Astrocyte (in vitro differentiated cells and primary cell): ENCODE measurements around the gene RAX. TPM values are rescaled to one million over a fixed set of nuclear protein-coding genes. Genes with fewer than 3 reads are reported as not detected.

Source experiments
- DNase-seq: peaks from one replicate; pipeline ENCODE4 v3.0.0-alpha.2; 2010; ENCODE audit warnings: low read depth
- FAIRE-seq: peaks from 2 replicates; lab custom pipeline; 2011; peaks lifted over from hg19 to GRCh38; lab: Jason Lieb, UNC
- H2AFZ ChIP-seq: 2 replicates; pipeline ENCODE4 v1.6.0; 2012; ENCODE audit warnings: low read depth, low read length, inconsistent platforms
- H3K27ac ChIP-seq: 2 replicates; pipeline ENCODE4 v1.5.1; 2011; ENCODE audit warnings: low read depth, low read length, inconsistent platforms
- H3K27me3 ChIP-seq: 2 replicates; pipeline ENCODE4 v1.6.0; 2011; ENCODE audit warnings: low read length, inconsistent platforms; ENCODE audit not compliant: insufficient read depth
- H3K36me3 ChIP-seq: 2 replicates; pipeline ENCODE4 v1.5.1; 2011; ENCODE audit warnings: low read length, inconsistent platforms; ENCODE audit not compliant: insufficient read depth
- H3K4me1 ChIP-seq: 2 replicates; pipeline ENCODE4 v1.5.1; 2011; ENCODE audit warnings: low read length, inconsistent platforms; ENCODE audit not compliant: insufficient read depth
- H3K4me2 ChIP-seq: 2 replicates; pipeline ENCODE4 v1.6.0; 2012; ENCODE audit warnings: low read length, inconsistent platforms
- H3K4me3 ChIP-seq: 2 replicates; pipeline ENCODE4 v1.5.1; 2011; ENCODE audit warnings: low read depth, mild to moderate bottlenecking, low read length, inconsistent platforms; ENCODE audit not compliant: insufficient read depth
- H3K79me2 ChIP-seq: 2 replicates; pipeline ENCODE4 v1.6.0; 2012; ENCODE audit warnings: mild to moderate bottlenecking, low read length, inconsistent platforms; ENCODE audit not compliant: insufficient read depth
- H3K9ac ChIP-seq: 2 replicates; pipeline ENCODE4 v1.6.0; 2012; ENCODE audit warnings: mild to moderate bottlenecking, low read length, inconsistent platforms
- H3K9me3 ChIP-seq: 2 replicates; pipeline ENCODE4 v1.5.1; 2012; ENCODE audit warnings: low read depth, mild to moderate bottlenecking, low read length, inconsistent platforms; ENCODE audit not compliant: insufficient read depth
- H4K20me1 ChIP-seq: 2 replicates; pipeline ENCODE4 v1.6.0; 2012; ENCODE audit warnings: low read length, inconsistent platforms; ENCODE audit not compliant: insufficient read depth
- H3K27ac Mint-ChIP-seq: one replicate; pipeline ENCODE4 v1.8.0; 2021; ENCODE audit warnings: mild to moderate bottlenecking, mixed read lengths; ENCODE audit not compliant: unreplicated experiment
- H3K27me3 Mint-ChIP-seq: one replicate; pipeline ENCODE4 v1.8.0; 2021; ENCODE audit warnings: low read depth, mixed read lengths; ENCODE audit not compliant: unreplicated experiment
- H3K36me3 Mint-ChIP-seq: one replicate; pipeline ENCODE4 v1.8.0; 2021; ENCODE audit warnings: low read depth, mixed read lengths; ENCODE audit not compliant: unreplicated experiment
- H3K4me1 Mint-ChIP-seq: one replicate; pipeline ENCODE4 v1.8.0; 2021; ENCODE audit warnings: low read depth, mixed read lengths; ENCODE audit not compliant: unreplicated experiment
- H3K4me3 Mint-ChIP-seq: one replicate; pipeline ENCODE4 v1.8.0; 2021; ENCODE audit warnings: mild to moderate bottlenecking, moderate library complexity, mixed read lengths; ENCODE audit not compliant: unreplicated experiment
- H3K9me3 Mint-ChIP-seq: one replicate; pipeline ENCODE4 v1.8.0; 2021; ENCODE audit warnings: mild to moderate bottlenecking, mixed read lengths; ENCODE audit not compliant: unreplicated experiment
- EZH2 ChIP-seq: IDR thresholded peaks from 2 replicates; pipeline ENCODE4 v1.6.1; 2012; ENCODE audit warnings: mild to moderate bottlenecking, low read length, inconsistent platforms; ENCODE audit not compliant: insufficient read depth
- total RNA-seq: library from RNA; stranded (reverse); gene quantifications from 2 replicates; pipeline ENCODE4 v1.2.1, GENCODE V29; 2021
- TF ChIP-seq, protein P1 (sequence below): IDR thresholded peaks from 2 replicates; pipeline ENCODE4 v1.5.1; 2011; ENCODE audit warnings: low read depth, mild to moderate bottlenecking, inconsistent platforms, low read length, moderate library complexity; ENCODE audit not compliant: insufficient read depth

The RAX gene
- total RNA-seq, 1 donor from 2014 or later = not detected

DNA sequence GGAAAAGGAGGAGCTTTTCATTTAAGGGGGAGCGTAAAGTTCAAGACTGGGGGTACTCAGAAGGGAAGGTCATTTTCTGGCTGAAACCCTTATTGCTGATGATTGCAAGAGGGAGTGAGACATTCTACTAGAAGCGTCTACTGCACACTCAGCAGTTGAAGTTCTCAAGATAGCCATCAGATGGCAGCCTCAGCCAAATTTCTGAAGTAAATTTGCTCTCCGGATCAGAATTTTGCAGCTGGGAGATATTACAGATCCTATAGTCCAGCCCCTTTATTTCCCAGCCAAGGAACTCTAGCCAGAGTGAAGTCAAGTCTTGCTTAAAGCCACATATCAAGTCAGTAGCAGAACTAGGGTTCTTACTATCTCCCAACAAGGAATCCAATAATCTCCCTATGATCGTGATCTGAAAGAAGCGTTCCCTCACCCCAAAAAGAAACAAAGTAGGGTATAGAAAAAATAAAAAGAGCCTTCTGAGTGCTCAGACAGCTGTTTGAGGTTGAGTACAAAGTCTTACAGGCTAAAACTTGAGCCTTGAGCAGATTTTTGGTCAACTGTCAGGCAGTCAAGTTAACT, 24.0 kb downstream of the RAX start:
- Histone ChIP-seq H3K9me3 (no peaks in the 10 kb centered on the region), H3K79me2 (no peaks in the 10 kb centered on the region), H3K9ac (no peak overlapping the region), H3K4me3 (no peak overlapping the region), H2AFZ (no peak overlapping the region), H3K36me3 (no peaks in the 10 kb centered on the region), H3K4me2 (no peak overlapping the region), H4K20me1 (no peaks in the 10 kb centered on the region), H3K4me1 (no peaks in the 10 kb centered on the region), H3K27me3 (peaks cover 35% of the 10 kb centered on the region), H3K27ac (no peak overlapping the region)
- FAIRE-seq (no peak), DNase-seq (peak; percentile 47)
- Mint-ChIP-seq H3K9me3 (no peaks in the 10 kb centered on the region), H3K36me3 (no peaks in the 10 kb centered on the region), H3K27ac (no peak overlapping the region), H3K4me3 (no peak overlapping the region), H3K4me1 (no peaks in the 10 kb centered on the region), H3K27me3 (peaks cover 51% of the 10 kb centered on the region)
- TF ChIP-seq EZH2 = no peak
- TF ChIP-seq, protein P1, sequence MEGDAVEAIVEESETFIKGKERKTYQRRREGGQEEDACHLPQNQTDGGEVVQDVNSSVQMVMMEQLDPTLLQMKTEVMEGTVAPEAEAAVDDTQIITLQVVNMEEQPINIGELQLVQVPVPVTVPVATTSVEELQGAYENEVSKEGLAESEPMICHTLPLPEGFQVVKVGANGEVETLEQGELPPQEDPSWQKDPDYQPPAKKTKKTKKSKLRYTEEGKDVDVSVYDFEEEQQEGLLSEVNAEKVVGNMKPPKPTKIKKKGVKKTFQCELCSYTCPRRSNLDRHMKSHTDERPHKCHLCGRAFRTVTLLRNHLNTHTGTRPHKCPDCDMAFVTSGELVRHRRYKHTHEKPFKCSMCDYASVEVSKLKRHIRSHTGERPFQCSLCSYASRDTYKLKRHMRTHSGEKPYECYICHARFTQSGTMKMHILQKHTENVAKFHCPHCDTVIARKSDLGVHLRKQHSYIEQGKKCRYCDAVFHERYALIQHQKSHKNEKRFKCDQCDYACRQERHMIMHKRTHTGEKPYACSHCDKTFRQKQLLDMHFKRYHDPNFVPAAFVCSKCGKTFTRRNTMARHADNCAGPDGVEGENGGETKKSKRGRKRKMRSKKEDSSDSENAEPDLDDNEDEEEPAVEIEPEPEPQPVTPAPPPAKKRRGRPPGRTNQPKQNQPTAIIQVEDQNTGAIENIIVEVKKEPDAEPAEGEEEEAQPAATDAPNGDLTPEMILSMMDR = peak; percentile 84

DNA sequence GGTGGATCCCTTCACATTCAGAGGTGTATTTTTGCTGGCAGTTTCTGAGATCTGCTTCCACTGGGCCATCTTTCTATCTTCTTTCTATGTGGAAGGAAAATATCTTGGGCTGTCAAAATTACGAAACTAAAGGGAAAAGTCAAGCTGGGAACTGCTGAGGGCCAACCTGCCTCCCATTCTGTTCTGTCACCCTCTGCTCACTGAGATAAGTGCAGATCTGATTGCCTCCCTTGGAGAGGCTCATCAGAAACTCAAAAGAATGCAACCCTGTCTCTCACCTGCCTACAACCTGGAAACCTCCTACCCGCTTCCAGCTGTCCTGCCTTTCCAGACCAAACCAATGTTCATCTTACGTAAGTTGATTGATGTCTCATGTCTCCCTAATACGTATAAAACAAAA, 26.5 kb downstream of the RAX start:
- no peak overlapping the region for H3K27ac ChIP-seq
- peaks cover 30% of the 10 kb centered on the region for H3K27me3 ChIP-seq
- H3K36me3 ChIP-seq = no peaks in the 10 kb centered on the region
- H3K4me2 ChIP-seq = no peak overlapping the region
- H3K79me2 ChIP-seq = no peaks in the 10 kb centered on the region
- no peaks in the 10 kb centered on the region for H3K9me3 ChIP-seq
- H3K4me3 ChIP-seq = no peak overlapping the region
- Mint-ChIP-seq H3K36me3 (no peaks in the 10 kb centered on the region), H3K4me1 (no peaks in the 10 kb centered on the region), H3K9me3 (no peaks in the 10 kb centered on the region), H3K27ac (no peak overlapping the region), H3K27me3 (peaks cover 44% of the 10 kb centered on the region), H3K4me3 (no peak overlapping the region)
- DNase-seq = no peak
- H4K20me1 ChIP-seq = no peaks in the 10 kb centered on the region
- no peak overlapping the region for H3K9ac ChIP-seq
- no peak for TF ChIP-seq EZH2
- TF ChIP-seq, protein P1 = no peak
- no peak for FAIRE-seq
- H3K4me1 ChIP-seq = no peaks in the 10 kb centered on the region
- H2AFZ ChIP-seq = no peak overlapping the region

DNA sequence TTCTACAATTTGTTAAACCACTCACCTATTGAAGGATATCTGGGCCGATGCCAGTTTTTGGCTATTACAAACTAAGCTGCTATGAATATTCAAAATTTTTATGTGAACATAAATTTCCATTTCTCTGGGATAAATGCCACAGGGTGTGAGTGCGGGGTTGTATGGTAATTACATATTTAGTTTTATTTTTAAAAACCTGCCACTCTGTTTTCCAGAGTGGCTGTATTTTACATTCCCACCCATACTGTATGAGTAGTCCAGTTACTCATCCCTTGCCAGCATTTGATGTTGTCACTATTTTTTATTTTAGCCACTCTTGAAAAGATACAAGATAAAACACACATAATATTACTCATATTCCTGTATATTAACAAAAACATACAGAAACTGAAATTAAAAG, 30.3 kb downstream of the RAX start:
- no peak for TF ChIP-seq EZH2
- TF ChIP-seq, protein P1 = no peak

More for the DNA sequence above, 30.3 kb downstream of the RAX start:
- Histone ChIP-seq H3K79me2 (no peaks in the 10 kb centered on the region), H3K4me1 (no peaks in the 10 kb centered on the region), H2AFZ (no peak overlapping the region), H3K27me3 (peaks cover 35% of the 10 kb centered on the region), H3K9me3 (no peaks in the 10 kb centered on the region), H4K20me1 (no peaks in the 10 kb centered on the region), H3K36me3 (no peaks in the 10 kb centered on the region), H3K4me2 (no peak overlapping the region), H3K9ac (no peak overlapping the region), H3K4me3 (no peak overlapping the region), H3K27ac (no peak overlapping the region)
- DNase-seq = no peak
- Mint-ChIP-seq H3K36me3 (no peaks in the 10 kb centered on the region), H3K9me3 (no peaks in the 10 kb centered on the region), H3K27ac (no peak overlapping the region), H3K4me1 (no peaks in the 10 kb centered on the region), H3K4me3 (no peak overlapping the region), H3K27me3 (peaks cover 50% of the 10 kb centered on the region)
- no peak for FAIRE-seq
